Hepatocyte (in vitro differentiated cells): ENCODE data around the gene SOX13.

ENCODE experiments used
- CTCF ChIP-seq: fragments of 200-600 bp; sonication (generic); IDR thresholded peaks from 2 replicates; pipeline ENCODE4 v1.5.1; 2016; ENCODE audit warnings: antibody characterized with exemption, mild to moderate bottlenecking; ENCODE audit not compliant: poor library complexity
- EZH2 ChIP-seq: fragments of 200-600 bp; sonication (generic); IDR thresholded peaks from 2 replicates; pipeline ENCODE4 v1.6.1; 2016; ENCODE audit warnings: antibody characterized with exemption, mild to moderate bottlenecking, borderline replicate concordance
- EZH2phosphoT487 ChIP-seq: fragments of 200-600 bp; sonication (generic); IDR thresholded peaks from one replicate; pipeline ENCODE4 v1.6.1; 2018; ENCODE audit warnings: antibody characterized with exemption, mild to moderate bottlenecking, low read depth, moderate library complexity; ENCODE audit not compliant: unreplicated experiment, severe bottlenecking

GRCh38 chr1:204093781-204094180 is 20.9 kb downstream of the SOX13 start:
- TF ChIP-seq EZH2phosphoT487: no peak
- no peak for TF ChIP-seq CTCF
- no peak for TF ChIP-seq EZH2
